SK-N-SH treated with all-trans-retinoic acid at 6 μM for 48 hours (cell line): ENCODE data around the gene ACOXL.

Experiments used
- ATAC-seq: fragments of 200-7000 bp; cut with Tn5 transposase; 3 replicates; pipeline ENCODE4 v1.9.1; 2020; ENCODE audit warnings: mild to moderate bottlenecking, moderate library complexity
- ARNTL ChIP-seq: fragments of 450-650 bp; formaldehyde crosslinking; IDR thresholded peaks from 2 replicates; pipeline ENCODE4 v1.5.0; 2020; ENCODE audit warnings: low read depth, mild to moderate bottlenecking, moderate library complexity, borderline replicate concordance
- BACH2 ChIP-seq: fragments of 250-450 bp; sonication (Bioruptor Pico); IDR thresholded peaks from 2 replicates; pipeline ENCODE4 v1.9.0; 2021; ENCODE audit warnings: mild to moderate bottlenecking, borderline replicate concordance
- CREB5 ChIP-seq: fragments of 250-450 bp; sonication (Bioruptor Pico); IDR thresholded peaks from 2 replicates; pipeline ENCODE4 v1.5.1; 2020; ENCODE audit warnings: low read depth, mild to moderate bottlenecking, moderate library complexity
- CSRNP3 ChIP-seq: fragments of 250-450 bp; sonication (Bioruptor Pico); IDR thresholded peaks from 2 replicates; pipeline ENCODE4 v1.5.1; 2021; ENCODE audit warnings: mild to moderate bottlenecking, moderate library complexity
- ESRRG ChIP-seq: fragments of 250-450 bp; sonication (Bioruptor Pico); IDR thresholded peaks from 2 replicates; pipeline ENCODE4 v1.6.1; 2021; ENCODE audit warnings: mild to moderate bottlenecking
- GLIS3 ChIP-seq: fragments of 250-450 bp; sonication (Bioruptor Pico); IDR thresholded peaks from 2 replicates; pipeline ENCODE4 v1.5.0; 2020; ENCODE audit warnings: mild to moderate bottlenecking, moderate library complexity
- OSR1 ChIP-seq: fragments of 250-450 bp; sonication (Bioruptor Pico); IDR thresholded peaks from 2 replicates; pipeline ENCODE4 v1.8.0; 2022; ENCODE audit warnings: moderate library complexity, mild to moderate bottlenecking, inconsistent platforms
- PATZ1 ChIP-seq: fragments of 250-450 bp; sonication (Bioruptor Pico); IDR thresholded peaks from 2 replicates; pipeline ENCODE4 v1.8.0; 2020; ENCODE audit warnings: mild to moderate bottlenecking, moderate library complexity, borderline replicate concordance
- POU6F1 ChIP-seq: fragments of 250-450 bp; sonication (Bioruptor Pico); IDR thresholded peaks from 2 replicates; pipeline ENCODE4 v1.8.0; 2021; ENCODE audit warnings: low read depth, mild to moderate bottlenecking, moderate library complexity, borderline replicate concordance
- RARB ChIP-seq: fragments of 250-450 bp; sonication (Bioruptor Pico); IDR thresholded peaks from 2 replicates; pipeline ENCODE4 v1.8.0; 2021; ENCODE audit warnings: mild to moderate bottlenecking, moderate library complexity
- SNAI2 ChIP-seq: fragments of 250-450 bp; sonication (Bioruptor Pico); IDR thresholded peaks from 2 replicates; pipeline ENCODE4 v1.5.0; 2020; ENCODE audit warnings: mild to moderate bottlenecking, moderate library complexity
- TOX ChIP-seq: fragments of 250-450 bp; sonication (Bioruptor Pico); IDR thresholded peaks from 2 replicates; pipeline ENCODE4 v1.8.0; 2021; ENCODE audit warnings: mild to moderate bottlenecking, moderate library complexity, borderline replicate concordance
- TSHZ2 ChIP-seq: fragments of 250-450 bp; sonication (Bioruptor Pico); IDR thresholded peaks from 2 replicates; pipeline ENCODE4 v1.5.0; 2020; ENCODE audit warnings: mild to moderate bottlenecking, moderate library complexity
- ZC3H10 ChIP-seq: fragments of 250-450 bp; sonication (Bioruptor Pico); IDR thresholded peaks from 2 replicates; pipeline ENCODE4 v1.5.1; 2021; ENCODE audit warnings: mild to moderate bottlenecking, moderate library complexity
- ZFP3 ChIP-seq: fragments of 250-450 bp; sonication (Bioruptor Pico); IDR thresholded peaks from 2 replicates; pipeline ENCODE4 v1.5.0; 2020; ENCODE audit warnings: mild to moderate bottlenecking, moderate library complexity
- ZFP30 ChIP-seq: fragments of 450-650 bp; formaldehyde crosslinking; IDR thresholded peaks from 2 replicates; pipeline ENCODE4 v1.5.0; 2022; ENCODE audit warnings: mild to moderate bottlenecking, moderate library complexity
- ZNF565 ChIP-seq: fragments of 450-650 bp; formaldehyde crosslinking; conservative IDR thresholded peaks from 2 replicates; pipeline ENCODE4 v1.5.0; 2020; ENCODE audit warnings: low read depth, mild to moderate bottlenecking, moderate library complexity
- ZNF70 ChIP-seq: fragments of 450-650 bp; formaldehyde crosslinking; IDR thresholded peaks from 2 replicates; pipeline ENCODE4 v1.5.0; 2020; ENCODE audit warnings: mild to moderate bottlenecking, moderate library complexity
- ZNF8 ChIP-seq: fragments of 450-650 bp; formaldehyde crosslinking; IDR thresholded peaks from 2 replicates; pipeline ENCODE4 v1.5.0; 2020; ENCODE audit warnings: mild to moderate bottlenecking, moderate library complexity

ACOXL gene

GRCh38 chr2:110740747-110741349 is 8.5 kb downstream of the ACOXL start:
- ATAC-seq = no peak

GRCh38 chr2:110741491-110741980 is 9.2 kb downstream of the ACOXL start:
- TF ChIP-seq POU6F1 = no peak
- no peak for TF ChIP-seq ZFP30
- TF ChIP-seq ZNF565 (CRISPR knock-in tag) = no peak
- TF ChIP-seq OSR1 (CRISPR knock-in tag) = no peak
- no peak for TF ChIP-seq ARNTL (CRISPR knock-in tag)
- TF ChIP-seq CREB5 = no peak
- no peak for TF ChIP-seq SNAI2 (CRISPR knock-in tag)
- no peak for TF ChIP-seq CSRNP3
- no peak for TF ChIP-seq ZFP3 (CRISPR knock-in tag)
- TF ChIP-seq TOX = no peak
- TF ChIP-seq BACH2 (CRISPR knock-in tag) = no peak
- no peak for TF ChIP-seq ZC3H10
- no peak for ATAC-seq

More at GRCh38 chr2:110740747-110741349, 8.5 kb downstream of the ACOXL start:
- no peak for TF ChIP-seq OSR1 (CRISPR knock-in tag)
- TF ChIP-seq ZC3H10 = no peak
- TF ChIP-seq CSRNP3 = no peak
- no peak for TF ChIP-seq PATZ1 (CRISPR knock-in tag)
- TF ChIP-seq RARB (CRISPR knock-in tag) = no peak
- TF ChIP-seq, all 23 proteins: peak for 0

- no peak for ATAC-seq
- TF ChIP-seq POU6F1 (no peak), SNAI2 (CRISPR knock-in tag) (no peak), GLIS3 (CRISPR knock-in tag) (no peak), ZFP30 (no peak), ESRRG (no peak), ZNF70 (CRISPR knock-in tag) (no peak), BACH2 (CRISPR knock-in tag) (no peak), CREB5 (no peak), ARNTL (CRISPR knock-in tag) (no peak), PATZ1 (CRISPR knock-in tag) (no peak), TSHZ2 (CRISPR knock-in tag) (no peak), ZFP3 (CRISPR knock-in tag) (no peak), ZNF8 (no peak)
These were observed 10.0 kb downstream of the ACOXL start for GRCh38 chr2:110742412-110742811.
